GM13976 (cell line): Measurements from ENCODE around the gene CCDC40.

Experiments
- DNase-seq: peaks from one replicate; pipeline ENCODE4 v3.0.0; 2012; ENCODE audit warnings: low spot score
- CTCF ChIP-seq: IDR thresholded peaks from 2 replicates; pipeline ENCODE4 v1.5.1; 2012; ENCODE audit warnings: borderline replicate concordance, mild to moderate bottlenecking; ENCODE audit not compliant: insufficient read depth; ENCODE audit errors: extremely low read depth, missing control alignments, control extremely low read depth
- in situ Hi-C: fragments of 300-500 bp; cut with MboI; formaldehyde crosslinking; loops from one replicate; pipeline ENCODE4 v1.12.0; 2022; ENCODE audit warnings: low sequenced_read_pairs, mixed read lengths, inconsistent platforms; ENCODE audit not compliant: unreplicated experiment

CCDC40 gene

GRCh38 chr17:80035937-80036714 lies at the start of gene CCDC40:
Gene CCDC40, plus strand, starts transcription at chr17:80036642. Its CDS starts 21 bp downstream, at chr17:80036663.
- in situ Hi-C loops, result no loop called here
- peak; percentile 90 for DNase-seq
- no peak for TF ChIP-seq CTCF

- no peak for DNase-seq
- TF ChIP-seq CTCF, result no peak
- in situ Hi-C loops, result no loop called here
These were observed 49.1 kb upstream of the CCDC40 start for GRCh38 chr17:79987187-79987934.

GRCh38 chr17:79987935-79988184 lies 48.6 kb upstream of the CCDC40 start:
- in situ Hi-C loops, result no loop called here
- no peak for TF ChIP-seq CTCF
- DNase-seq, result no peak

DNA sequence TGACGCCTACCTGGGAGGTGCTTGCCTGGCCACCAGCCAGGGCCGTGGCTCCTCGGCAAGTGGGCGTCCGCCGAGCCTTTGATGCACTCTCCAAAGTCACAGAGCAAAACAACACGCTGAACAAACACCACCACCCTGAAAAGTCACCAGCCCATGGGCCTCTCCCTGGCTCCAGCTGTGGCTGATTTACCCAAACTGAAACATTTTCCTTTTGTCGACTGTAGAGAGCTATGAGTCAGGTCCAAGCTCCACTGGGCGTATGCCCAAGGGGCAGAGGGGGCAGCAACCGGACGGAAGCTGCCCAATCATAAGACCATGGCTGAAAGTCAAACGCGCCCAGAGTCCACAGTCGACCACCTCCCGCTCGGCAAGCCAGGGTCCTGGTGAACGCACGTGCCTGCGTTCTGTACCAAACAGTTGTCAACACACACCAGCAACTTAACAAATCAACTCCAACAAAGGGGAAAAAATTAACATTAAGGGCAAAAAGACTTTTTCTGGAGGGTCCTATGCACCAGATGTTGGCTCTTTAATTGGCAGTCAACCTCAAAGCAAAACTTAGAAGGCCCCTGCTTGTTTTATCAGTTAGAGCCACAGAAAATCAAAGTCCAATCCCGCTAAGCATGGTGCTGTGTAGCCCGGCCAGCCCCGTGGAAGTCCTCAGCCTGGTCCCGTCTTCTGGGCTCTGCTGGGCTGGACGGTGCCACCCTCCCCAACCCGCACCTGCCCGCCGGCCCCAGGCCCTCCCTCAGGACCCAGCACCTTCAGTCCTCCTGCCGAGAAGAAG lies 48.1 kb upstream of the CCDC40 start:
- no peak for DNase-seq
- no peak for TF ChIP-seq CTCF
- in situ Hi-C loops, result no loop called here

DNA sequence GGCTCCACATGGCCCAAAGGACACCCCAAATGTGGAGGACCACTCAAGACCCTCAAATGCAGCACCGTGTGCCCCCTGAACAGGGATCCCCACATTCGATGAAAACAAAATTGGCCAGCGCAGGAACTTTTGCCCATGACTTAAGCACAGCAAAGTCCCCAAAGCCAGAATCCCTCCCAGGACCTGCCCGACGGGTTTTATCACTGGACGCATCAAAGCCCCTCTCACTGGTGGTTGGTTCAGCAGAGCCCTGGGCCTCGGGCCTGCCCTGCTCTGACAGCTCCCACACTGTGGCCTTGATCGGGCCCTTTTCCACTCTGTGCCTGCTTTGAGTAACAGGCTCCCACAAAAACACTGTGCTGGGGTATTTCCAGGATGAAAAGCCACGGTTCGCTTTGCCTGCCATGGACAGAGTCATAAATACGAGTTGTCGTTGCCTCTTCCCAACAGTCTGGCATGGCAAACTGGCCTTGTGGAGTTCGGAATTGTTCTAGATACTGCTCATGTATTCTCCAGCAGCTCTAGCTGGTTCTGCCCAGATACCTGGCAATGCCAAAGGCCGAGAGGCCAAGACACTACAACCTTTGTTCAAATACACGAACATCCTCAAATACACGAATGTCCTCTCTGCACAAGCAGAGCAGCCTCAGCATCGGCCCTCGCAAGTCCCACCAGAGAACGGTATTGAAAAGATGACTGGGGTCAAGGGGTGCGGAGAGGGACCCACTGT lies 47.2 kb upstream of the CCDC40 start:
- in situ Hi-C loops, result no loop called here
- no peak for DNase-seq
- no peak for TF ChIP-seq CTCF

DNA sequence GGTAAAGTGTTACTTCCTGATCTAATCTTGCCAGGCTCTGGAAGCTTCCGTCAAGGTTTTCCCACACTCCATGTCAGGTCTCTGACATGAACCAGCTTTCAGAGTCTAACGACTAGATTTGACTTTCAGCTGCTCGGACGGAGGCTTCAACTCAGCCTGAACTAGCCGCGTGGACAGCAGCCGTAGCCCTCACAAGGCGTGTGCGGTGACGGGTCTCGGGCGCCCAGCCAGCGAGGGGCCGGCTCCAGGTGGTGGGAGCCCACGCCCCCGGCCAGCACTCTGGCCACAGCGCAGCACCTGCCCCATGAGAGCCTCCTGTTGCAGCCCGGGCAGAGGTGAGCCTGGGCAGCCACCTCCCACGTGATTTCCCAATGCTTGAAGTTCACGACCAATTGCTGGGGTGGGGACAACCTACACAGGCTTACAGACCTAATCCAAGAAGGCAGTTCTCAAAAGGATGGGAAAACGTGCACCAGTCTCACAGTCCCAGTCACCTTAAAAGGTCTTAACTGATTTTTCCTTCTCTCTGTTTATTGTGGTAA lies 46.3 kb upstream of the CCDC40 start:
- no peak for DNase-seq
- in situ Hi-C loops, result no loop called here
- TF ChIP-seq CTCF, result no peak
